ENCODE measurements around the gene ANAPC7. TPM values are rescaled to one million over a fixed set of nuclear protein-coding genes. Genes with fewer than 3 reads are reported as not detected.
"Not testable (repeated sequence)": the region's sequence is repeated elsewhere in the genome, so short reads cannot be mapped to it uniquely, and the experiment has no call there.

ANAPC7 gene, protein sequence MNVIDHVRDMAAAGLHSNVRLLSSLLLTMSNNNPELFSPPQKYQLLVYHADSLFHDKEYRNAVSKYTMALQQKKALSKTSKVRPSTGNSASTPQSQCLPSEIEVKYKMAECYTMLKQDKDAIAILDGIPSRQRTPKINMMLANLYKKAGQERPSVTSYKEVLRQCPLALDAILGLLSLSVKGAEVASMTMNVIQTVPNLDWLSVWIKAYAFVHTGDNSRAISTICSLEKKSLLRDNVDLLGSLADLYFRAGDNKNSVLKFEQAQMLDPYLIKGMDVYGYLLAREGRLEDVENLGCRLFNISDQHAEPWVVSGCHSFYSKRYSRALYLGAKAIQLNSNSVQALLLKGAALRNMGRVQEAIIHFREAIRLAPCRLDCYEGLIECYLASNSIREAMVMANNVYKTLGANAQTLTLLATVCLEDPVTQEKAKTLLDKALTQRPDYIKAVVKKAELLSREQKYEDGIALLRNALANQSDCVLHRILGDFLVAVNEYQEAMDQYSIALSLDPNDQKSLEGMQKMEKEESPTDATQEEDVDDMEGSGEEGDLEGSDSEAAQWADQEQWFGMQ
- total RNA-seq (2014; rRNA removed; shearing (Covaris generic)): 88.3 and 91.8 TPM in 2 replicates
- 68.9 and 80.6 TPM in 2 replicates for polyA plus RNA-seq (2015; cell fraction: cytosol; rRNA removed)
- polyA plus RNA-seq (2015; cell fraction: nucleus; rRNA removed): 231 and 325 TPM in 2 replicates

DNA sequence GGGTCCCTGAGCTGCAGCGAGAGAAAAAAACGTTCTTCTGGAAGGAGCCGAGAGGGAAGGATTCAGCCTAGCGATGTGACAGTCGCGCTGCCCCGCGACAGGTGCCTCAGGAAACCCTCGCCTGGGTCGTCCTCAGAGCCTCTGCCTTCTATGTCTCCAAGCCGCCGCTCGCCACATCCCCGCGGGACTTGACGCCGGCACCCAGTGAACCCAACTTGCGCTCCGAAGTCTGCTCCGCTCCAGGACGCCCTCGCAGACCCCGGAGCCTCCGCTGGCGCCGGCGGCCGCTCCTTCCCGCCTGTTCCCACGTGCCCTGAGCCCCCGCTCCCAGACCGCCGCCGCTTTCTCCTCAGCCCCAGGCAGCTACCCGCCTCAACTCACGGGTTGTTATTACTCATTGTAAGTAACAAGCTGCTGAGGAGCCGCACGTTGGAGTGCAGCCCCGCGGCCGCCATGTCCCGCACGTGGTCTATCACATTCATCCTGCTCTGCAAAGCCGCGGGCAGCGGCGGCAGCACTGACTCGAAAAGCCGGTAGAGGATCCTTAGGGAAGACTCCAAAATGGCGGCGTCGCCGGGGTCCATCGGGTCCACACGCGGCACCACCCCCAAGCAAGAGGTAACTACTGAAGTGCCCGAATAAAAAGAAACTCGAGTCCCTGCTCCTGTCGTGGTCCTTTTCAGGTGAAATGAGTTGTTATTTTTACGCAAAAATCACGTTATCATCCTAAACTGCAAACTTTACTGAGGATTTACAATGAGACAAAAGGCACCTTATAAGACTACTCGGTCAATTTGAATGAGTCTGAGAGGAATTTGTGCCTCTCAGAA, at the start of gene ANAPC7:
Gene ANAPC7, minus strand, starts transcription at position 563 of the 830 bp plus-strand sequence. Its CDS starts 81 bp downstream, at position 482.
- in situ Hi-C loops (cut with HindIII; ENCODE audit: low pct_unique_long_range_greater_than_20kb, low sequenced_read_pairs): no loop called here
- DNase-seq (ENCODE audit: low read depth, low spot score): peak; percentile 91

DNA sequence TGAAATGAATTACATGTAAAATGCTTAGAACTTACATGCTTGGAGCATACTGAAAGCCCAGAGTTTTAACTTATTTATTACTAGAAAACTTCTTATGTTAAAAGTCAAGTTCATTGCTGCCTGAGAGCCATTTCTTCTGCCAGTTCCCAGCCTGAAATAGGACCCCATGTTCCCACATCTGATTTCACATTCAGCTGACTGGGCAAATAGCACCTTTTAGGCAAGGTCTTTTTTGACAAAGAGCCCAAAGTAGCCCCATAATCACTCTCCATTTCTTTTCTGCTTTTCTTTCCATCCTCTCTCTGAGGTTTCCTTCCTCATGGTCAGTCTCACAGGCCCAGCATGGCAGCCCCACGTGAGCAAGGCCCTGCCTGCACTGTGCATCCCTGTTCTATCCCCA, 47.8 kb upstream of the ANAPC7 start:
- in situ Hi-C loops (cut with HindIII; ENCODE audit: low pct_unique_long_range_greater_than_20kb, low sequenced_read_pairs): no loop called here
- no peak for DNase-seq (ENCODE audit: low read depth, low spot score)

DNA sequence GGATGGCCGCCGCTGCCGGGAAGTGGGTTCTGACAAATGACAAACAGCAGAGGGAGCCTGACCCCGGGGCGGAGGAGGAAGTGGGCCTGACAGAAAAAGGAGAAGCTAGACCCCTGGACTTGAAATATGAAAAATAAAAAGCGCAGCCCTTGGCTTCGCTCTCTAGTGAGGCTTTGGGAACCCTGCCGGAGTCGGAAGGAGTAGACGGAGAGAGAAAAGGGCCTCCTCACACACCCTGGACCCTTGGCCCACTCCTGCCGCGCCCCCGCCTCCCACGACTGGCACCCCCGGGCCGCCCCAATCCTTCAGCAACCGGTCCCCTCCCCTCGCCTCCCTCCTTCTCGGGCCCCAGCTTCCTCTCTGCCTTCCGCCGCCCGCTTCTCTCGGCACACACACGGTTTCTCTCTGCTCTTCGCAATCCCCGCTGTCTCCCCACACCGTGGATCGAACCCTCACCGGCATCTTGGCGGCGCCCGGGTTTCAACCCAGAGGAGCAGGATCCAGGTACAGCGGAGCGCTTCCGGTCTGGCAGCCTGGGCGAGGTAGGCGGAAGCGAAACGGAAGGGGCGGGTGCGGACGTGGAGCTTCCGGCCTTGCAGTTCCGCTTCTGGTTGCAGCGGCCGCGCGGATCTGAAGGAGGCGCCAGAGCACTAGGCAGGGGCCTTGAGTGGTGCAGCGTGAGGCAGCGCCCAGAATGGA, 46.4 kb upstream of the ANAPC7 start, which contains the start of gene ARPC3:
Gene ARPC3, minus strand, starts transcription at position 539 of the 699 bp plus-strand sequence. Its CDS starts 77 bp downstream, at position 462.
- in situ Hi-C loops (cut with HindIII; ENCODE audit: low pct_unique_long_range_greater_than_20kb, low sequenced_read_pairs): no loop called here
- DNase-seq (ENCODE audit: low read depth, low spot score): peak; percentile 96

DNA sequence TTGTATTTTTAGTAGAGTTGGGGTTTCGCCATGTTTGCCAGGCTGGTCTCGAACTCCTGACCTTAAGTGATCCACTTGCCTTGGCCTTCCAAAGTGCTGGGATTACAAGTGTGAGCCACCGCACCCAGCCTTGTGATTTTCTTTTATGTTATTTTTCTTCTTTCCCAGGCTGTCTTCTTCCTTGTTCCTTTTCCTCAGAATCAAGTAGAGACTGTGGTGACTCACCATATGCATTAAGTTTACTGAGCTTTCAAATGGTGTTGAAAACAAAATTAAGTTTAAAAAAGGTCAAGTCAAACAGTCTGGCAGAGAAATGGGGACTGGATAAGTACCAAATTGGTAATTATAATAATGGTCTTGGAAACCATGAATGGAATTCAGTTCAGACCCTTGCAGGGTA, 40.9 kb upstream of the ANAPC7 start:
- in situ Hi-C loops (cut with HindIII; ENCODE audit: low pct_unique_long_range_greater_than_20kb, low sequenced_read_pairs): no loop called here
- no peak for DNase-seq (ENCODE audit: low read depth, low spot score)

DNA sequence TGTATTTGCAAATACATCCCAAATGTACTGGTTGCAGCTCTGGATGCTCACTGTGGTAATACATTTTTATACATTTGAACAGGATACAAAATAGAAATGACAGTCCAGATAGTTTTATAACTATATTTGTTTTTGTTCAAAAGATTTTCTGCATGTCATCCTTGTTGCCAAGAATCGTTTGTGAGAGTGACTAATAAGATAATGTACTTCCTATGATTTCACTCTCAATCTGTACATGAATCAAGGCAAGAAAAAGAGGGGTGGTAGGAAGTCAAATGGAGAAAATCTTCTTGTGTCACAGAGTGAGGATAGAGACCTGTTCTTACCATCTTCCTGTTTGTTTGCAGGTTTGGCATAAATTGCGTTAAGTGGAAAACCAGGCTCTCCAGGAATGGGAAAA, 32.7 kb upstream of the ANAPC7 start:
- in situ Hi-C loops (cut with HindIII; ENCODE audit: low pct_unique_long_range_greater_than_20kb, low sequenced_read_pairs): no loop called here
- DNase-seq (ENCODE audit: low read depth, low spot score): no peak

DNA sequence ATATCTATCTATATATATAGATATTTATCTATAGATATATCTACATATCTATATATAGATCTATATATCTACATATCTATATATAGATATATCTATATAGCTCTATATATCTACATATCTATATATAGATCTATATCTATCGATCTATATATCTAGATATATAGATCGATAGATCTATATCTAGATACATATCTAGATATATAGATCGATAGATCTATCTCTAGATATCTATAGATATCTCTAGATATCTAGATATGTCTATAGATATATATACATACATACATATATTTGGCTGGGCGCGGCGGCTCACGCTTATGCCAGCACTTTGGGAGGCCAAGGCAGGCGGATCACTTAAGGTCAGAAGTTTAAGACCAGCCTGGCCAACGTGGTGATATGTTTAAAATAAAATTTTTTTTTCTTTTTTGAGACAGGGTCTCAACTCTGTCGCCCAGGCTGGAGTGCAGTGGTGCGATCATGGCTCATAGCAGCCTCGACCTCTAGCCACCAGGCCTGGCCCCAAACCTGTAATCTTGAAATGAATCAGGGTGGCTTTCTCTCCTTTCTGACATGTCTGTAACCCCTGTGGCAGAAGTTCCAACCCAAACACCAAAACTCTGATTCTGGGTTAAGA, 28.6 kb upstream of the ANAPC7 start:
- no peak for DNase-seq (ENCODE audit: low read depth, low spot score)
- in situ Hi-C loops (cut with HindIII; ENCODE audit: low pct_unique_long_range_greater_than_20kb, low sequenced_read_pairs): no loop called here

DNA sequence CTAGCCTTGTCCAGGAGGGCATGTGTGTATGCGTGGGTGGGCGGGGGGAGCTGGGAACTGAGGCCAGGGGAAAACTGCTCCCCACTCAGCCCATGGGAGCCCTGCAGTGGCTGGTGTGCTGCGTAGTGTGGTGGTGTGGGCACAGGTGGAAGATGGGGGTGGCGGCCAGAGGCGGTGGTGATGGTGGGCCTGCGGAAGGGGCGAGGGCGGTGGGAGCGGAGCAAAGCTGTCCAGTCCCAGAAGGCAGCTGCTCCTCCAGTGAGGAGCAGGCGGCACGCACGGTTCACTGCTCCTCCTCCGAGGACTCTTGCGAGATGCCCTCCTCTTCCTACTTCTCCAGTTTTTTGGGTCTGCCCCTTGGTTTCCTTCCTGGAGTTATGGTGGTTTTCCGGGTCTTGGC, 26.2 kb upstream of the ANAPC7 start:
- DNase-seq (ENCODE audit: low read depth, low spot score); in situ Hi-C loops (cut with HindIII; ENCODE audit: low pct_unique_long_range_greater_than_20kb, low sequenced_read_pairs): not testable (repeated sequence)

DNA sequence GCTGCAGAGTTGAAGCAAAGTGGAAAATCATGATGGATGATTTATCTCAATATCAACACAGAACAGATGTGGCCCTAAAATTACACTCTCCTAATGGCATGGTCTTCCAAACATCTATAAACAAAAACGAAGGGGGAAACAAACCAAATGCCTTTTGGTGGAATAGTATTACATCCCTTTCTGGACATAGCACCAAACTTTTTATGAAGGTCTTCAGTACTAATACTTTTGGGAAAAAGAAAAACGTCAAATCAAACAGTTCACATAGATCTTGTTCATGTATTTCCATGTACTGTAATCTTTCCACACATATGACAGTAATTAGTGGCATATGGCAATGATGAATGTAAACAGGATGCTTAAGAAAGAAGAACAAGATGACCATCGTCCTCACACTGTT, 22.9 kb upstream of the ANAPC7 start:
- in situ Hi-C loops (cut with HindIII; ENCODE audit: low pct_unique_long_range_greater_than_20kb, low sequenced_read_pairs): no loop called here

DNA sequence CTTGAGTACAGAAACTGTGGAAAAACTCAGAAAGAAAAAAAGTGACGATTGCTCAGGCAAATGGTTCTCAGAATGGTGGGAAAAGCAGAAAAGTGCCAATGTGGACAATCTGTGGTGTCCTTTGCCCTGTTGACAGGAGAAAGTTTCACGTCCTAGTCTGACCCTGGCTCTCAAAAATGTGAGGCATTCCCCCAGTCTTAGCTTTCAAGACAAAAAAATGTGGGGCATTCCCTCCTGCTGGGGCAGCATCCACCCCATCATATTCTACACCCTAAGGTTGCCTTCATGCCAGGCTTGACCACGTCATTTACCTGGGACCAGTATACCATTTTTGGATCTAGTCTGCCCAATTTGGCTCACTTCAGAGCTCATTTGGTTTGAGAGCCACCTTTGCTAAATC, 20.7 kb upstream of the ANAPC7 start:
- DNase-seq (ENCODE audit: low read depth, low spot score): no peak
- in situ Hi-C loops (cut with HindIII; ENCODE audit: low pct_unique_long_range_greater_than_20kb, low sequenced_read_pairs): no loop called here

More for the DNA sequence above, 22.9 kb upstream of the ANAPC7 start:
- no peak for DNase-seq (ENCODE audit: low read depth, low spot score)

DNA sequence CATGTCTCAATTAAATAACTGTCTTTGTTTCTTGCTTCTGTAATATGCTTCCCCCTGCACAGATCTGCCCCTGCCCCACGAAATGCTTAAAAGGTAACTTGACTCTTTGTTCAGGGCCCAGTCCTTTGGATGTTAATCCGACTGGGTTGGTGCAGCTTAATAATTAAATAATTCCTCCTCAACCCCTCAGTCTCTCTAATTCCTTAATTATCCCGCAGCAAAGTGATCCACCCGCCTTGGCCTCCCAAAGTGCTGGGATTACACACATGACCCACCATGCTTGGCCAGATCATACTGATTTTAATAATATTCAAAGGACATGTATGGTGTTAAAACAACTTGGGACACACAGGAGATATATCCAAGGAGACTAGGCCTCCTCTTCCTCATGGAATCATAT, 18.2 kb upstream of the ANAPC7 start:
- no peak for DNase-seq (ENCODE audit: low read depth, low spot score)
- in situ Hi-C loops (cut with HindIII; ENCODE audit: low pct_unique_long_range_greater_than_20kb, low sequenced_read_pairs): no loop called here

DNA sequence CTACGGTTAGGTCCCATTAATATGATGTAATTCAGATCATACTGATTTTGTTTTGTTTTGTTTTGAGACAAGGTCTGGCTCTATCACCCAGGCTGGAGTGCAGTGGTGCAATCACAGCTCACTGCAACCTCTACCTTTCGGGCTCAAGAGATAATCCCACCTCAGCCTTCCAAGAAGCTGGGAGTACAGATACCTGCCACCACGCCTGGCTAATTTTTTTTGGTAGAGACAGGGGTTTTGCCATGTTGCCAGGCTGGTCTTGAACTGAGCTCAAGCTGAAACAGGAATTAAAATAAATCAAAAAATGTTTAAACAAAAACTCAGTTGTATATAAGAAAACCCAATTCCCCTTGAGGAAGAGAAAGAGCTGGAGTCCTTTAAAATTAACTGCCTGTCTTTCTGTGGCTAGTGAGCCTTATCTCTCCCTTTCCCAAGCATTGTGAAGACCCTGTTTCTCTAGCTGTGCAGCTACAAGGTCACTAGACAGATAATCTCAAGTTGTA, 17.7 kb upstream of the ANAPC7 start:
- no peak for DNase-seq (ENCODE audit: low read depth, low spot score)
- in situ Hi-C loops (cut with HindIII; ENCODE audit: low pct_unique_long_range_greater_than_20kb, low sequenced_read_pairs): no loop called here

DNA sequence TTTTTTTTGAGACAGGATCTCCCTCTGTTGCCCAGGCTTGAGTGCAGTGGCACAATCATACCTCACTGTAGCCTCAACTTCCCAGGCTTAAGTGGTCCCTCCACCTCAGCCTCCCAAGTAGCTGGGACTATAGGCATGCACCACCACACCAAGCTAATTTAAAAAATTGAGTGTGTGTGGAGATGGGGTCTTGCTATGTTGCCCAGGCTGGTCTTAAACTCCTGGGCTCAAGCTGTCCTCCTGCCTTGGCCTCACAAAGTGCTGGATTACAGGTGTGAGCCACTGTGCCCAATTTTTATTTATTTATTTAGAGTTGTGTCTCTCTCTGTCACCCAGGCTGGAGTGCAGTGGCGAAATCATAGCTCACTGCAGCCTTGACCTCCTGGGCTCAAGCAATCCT, 17.1 kb upstream of the ANAPC7 start:
- in situ Hi-C loops (cut with HindIII; ENCODE audit: low pct_unique_long_range_greater_than_20kb, low sequenced_read_pairs); DNase-seq (ENCODE audit: low read depth, low spot score): not testable (repeated sequence)

DNA sequence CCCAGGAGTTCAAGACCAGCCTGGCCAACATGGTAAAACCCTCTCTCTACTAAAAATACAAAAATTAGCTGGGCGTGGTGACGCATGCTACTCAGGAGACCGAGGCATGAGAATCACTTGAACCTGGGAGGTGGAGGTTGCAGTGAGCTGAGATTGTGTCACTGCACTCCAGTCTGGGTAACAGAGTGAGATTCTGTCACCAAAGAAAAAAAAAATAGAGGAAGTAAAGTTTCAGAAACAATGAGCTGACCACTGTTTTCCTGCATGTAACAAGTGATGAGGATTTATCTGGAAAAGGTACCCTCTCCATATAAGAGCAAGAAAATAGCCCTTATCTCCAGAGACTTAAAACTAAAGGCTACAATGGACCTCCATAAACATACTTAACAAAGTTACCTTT, 13.6 kb upstream of the ANAPC7 start:
- DNase-seq (ENCODE audit: low read depth, low spot score); in situ Hi-C loops (cut with HindIII; ENCODE audit: low pct_unique_long_range_greater_than_20kb, low sequenced_read_pairs): not testable (repeated sequence)

DNA sequence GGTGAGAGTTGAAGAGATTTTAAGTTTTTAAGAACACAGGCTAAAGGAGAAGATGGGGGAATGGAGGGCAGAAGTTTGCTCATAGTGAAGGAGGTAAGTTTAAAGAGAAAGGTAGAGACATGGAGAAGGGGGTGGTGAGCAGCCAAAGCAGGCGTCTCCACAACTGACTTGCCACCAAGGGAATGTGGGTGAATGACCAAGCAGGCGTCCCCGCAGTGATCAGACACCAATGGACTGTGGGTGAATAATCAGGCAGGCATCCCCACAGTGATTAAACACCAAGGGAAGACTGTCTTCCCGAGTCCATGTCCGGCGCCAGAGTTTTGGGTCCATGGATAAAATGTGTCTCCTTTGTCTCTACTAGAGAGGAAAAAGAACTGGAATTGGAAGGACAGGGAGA, 6.6 kb upstream of the ANAPC7 start:
- DNase-seq (ENCODE audit: low read depth, low spot score); in situ Hi-C loops (cut with HindIII; ENCODE audit: low pct_unique_long_range_greater_than_20kb, low sequenced_read_pairs): not testable (repeated sequence)

DNA sequence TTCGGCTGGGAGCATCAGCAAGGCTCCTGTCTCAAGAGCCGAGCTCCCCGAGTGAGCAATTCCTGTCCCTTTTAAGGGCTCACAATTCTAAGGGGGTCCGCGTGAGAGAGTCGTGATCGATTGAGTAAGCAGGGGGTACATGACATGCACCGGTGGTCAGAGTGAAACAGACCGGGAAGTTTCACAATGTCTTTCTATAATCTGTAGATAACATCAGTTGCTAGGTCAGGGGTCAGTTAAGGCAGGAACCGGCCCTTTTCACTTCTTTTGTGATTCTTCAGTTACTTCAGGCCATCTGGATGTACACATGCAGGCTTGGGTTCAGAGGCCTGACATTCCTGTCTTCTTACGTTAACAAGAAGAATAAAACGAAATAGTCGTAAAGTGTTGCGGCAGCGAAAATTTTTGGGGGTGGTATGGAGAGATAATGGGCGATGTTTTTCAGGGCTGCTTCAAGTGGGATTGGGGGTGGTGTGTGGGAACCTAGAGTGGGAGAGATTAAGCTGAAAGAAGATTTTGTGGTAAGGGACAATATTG, 1.7 kb upstream of the ANAPC7 start:
- DNase-seq (ENCODE audit: low read depth, low spot score); in situ Hi-C loops (cut with HindIII; ENCODE audit: low pct_unique_long_range_greater_than_20kb, low sequenced_read_pairs): not testable (repeated sequence)

DNA sequence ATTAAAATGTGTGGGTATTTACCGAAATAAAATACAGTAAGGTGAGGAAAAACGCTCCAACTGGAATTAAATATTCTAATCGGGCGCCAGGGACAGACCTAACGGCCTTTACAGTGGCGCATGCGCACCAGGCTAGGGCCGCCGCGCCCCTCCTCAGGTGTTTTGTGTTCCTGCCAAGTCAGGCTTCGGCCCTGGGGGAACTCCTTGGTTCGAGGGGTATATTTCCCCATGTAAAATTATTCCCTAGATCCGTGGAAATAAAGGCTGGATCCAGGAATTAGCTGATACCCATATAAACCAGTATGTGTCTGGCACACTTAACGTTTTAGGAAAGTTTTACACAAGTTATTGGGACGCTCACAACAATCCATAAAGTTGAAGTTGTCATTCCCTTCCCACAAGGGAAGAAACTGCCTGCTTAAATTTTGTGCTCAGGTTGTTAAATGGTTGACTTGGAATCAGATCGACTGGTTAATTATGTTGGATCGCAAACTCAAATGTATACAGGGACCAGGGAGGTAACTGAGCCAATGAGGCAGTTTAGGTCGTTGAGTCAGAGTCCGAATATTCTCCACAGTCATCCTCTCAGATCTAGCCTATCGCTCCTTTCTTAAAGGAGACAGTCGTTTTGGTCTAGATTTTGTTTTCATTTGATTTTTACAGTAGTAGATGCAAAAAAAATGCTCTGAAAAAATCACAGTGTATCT, 621 bp upstream of the ANAPC7 start:
- peak; percentile 78 for DNase-seq (ENCODE audit: low read depth, low spot score)
- in situ Hi-C loops (cut with HindIII; ENCODE audit: low pct_unique_long_range_greater_than_20kb, low sequenced_read_pairs): no loop called here

Data from SK-MEL-5 (cell line).